NK-92 (cell line): ENCODE measurements around the gene BORCS8.
"Not testable (repeated sequence)": the region's sequence is repeated elsewhere in the genome, so short reads cannot be mapped to it uniquely, and the experiment has no call there.

Experiments used
- DNase-seq: peaks from one replicate; lab custom pipeline; 2025; ENCODE audit not compliant: unreplicated experiment; lab: John Stamatoyannopoulos, UW

The BORCS8 gene

DNA sequence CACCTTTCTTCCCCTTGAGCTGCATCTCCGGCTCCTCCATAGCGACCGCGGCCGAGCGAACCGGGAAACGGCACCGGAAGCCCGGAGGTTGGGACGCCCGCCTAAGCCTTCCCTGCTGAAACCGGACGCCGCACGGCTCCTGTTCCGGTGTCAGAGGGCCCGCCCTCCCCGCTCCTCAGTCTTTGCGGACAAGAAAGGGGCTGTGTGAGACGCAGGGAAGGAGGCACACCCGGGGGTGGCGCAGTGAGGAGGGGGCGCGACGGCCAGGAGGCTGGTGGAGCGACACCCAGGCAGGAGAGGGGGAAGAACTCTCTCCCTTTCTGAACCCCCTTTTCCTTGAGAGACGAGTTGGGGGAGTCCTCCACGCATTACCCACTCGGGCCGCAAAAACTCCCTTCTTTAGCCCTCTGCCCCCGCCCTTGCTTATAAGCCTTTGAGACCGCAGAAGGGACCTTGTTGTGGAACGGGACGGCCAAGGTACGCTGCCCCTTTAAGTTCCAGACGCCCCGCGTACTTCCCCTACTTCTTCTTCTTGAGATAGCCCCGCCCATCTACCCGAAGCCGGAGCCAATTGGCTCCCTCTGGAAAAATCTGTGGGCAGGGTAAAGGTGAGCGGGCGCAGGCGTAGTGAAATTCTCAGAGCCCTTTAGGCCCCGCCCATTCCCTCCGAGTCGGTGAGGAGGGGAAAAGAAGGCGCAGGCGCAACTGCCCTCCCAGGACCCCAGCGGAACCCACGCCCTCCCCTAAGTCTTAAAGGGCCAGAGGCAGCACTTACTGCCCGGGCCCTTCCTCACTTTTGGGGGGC is at the start of gene BORCS8, which contains the start of gene RFXANK:
TSS of gene BORCS8 (minus strand) at position 75 of the 805 bp plus-strand sequence. CDS start at position 40, 35 bp downstream.
TSS of gene RFXANK (plus strand) at position 181 of the 805 bp plus-strand sequence. CDS start 1,689 bp downstream, outside the sequence.
- peak; percentile 94 for DNase-seq

DNA sequence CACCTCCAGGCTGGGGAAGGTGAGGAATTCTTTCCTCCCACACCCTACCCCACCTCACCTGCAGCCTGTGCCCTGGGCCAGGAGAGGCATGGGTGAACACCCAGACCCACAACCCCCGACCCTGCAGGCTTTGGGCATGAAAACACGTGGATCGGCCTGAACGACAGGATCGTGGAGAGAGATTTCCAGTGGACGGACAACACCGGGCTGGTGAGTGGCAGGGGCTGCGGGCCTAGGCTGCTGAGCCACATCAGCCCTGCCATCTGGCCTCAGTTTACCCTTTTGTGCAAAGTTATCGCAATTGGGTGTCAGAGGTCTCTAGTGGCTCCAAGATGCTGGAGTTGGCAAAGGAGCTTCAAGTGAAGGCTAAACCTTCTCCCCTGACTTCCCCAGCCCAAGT is 48.5 kb upstream of the BORCS8 start:
- DNase-seq: no peak

GRCh38 chr19:19239675-19240074 is 47.7 kb upstream of the BORCS8 start:
- DNase-seq: no peak

DNA sequence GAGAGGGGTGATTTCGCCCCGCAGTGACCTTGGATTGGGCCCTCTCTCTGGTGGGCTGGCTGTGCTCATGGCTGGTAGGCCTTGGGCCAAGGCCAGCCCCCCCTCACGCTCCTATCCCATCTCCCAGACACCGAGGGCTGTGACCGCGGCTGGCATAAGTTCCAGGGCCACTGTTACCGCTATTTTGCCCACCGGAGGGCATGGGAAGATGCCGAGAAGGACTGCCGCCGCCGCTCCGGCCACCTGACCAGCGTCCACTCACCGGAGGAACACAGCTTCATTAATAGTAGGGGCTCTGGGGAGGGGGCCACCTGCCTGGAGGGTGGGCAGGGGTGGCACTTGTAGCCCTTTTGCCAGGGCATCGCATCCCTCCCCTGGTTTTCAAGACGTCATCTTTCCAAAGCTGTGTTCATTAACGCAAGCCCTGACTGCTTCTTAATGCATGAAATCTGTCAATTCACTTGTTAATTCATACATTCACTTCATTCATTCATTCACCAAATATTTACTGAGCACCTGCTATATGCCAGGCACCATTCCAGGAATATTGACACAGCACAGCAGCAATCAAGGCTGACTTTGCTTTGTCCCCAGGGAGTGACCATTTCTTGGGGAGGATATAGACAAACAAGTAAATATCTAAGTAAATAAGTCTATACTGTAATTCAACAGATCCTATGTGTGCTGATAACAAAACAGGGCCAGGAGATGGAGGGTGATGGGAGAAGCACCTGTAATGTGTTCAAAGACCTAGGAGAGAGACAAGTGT is 46.4 kb upstream of the BORCS8 start:
- no peak for DNase-seq

DNA sequence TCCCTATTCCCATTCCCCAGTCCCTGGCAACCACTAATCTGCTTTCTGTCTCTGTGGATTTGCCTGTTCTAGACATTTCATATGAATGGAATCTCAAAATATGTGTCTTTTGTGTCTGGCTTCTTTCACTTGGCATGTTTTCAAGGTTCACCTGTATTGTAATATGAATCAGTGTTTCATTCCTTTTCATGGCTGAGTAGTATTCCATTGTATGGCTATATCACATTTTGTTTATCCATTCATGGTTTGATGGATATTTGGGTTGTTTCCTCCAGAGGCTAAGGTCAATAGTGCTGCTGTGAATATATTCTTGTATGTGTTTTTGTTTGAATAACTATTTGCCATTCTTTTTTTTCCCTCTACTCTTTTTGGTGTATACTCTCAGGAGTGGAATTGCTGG is 44.2 kb upstream of the BORCS8 start:
- DNase-seq: no peak

GRCh38 chr19:19234220-19234816 is 42.4 kb upstream of the BORCS8 start:
- DNase-seq: no peak

- no peak for DNase-seq
These were observed 40.3 kb upstream of the BORCS8 start for GRCh38 chr19:19232261-19232721.

GRCh38 chr19:19230999-19231398 is 39.0 kb upstream of the BORCS8 start:
- no peak for DNase-seq

- no peak for DNase-seq
These were observed 37.7 kb upstream of the BORCS8 start for GRCh38 chr19:19229701-19230100.

GRCh38 chr19:19227217-19227616 is 35.3 kb upstream of the BORCS8 start:
- no peak for DNase-seq

DNA sequence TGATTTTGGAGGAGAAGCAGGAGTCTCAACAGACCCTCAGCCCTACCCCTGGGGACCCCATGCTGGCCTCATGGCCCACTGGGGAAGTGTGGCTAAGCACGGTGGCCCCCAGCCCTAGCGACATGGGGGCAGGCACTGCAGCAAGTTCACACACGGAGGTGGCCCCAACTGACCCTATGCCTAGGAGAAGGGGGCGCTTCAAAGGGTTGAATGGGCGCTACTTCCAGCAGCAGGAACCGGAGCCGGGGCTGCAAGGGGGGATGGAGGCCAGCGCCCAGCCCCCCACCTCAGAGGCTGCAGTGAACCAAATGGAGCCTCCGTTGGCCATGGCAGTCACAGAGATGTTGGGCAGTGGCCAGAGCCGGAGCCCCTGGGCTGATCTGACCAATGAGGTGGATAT is 34.7 kb upstream of the BORCS8 start:
- DNase-seq: no peak

DNA sequence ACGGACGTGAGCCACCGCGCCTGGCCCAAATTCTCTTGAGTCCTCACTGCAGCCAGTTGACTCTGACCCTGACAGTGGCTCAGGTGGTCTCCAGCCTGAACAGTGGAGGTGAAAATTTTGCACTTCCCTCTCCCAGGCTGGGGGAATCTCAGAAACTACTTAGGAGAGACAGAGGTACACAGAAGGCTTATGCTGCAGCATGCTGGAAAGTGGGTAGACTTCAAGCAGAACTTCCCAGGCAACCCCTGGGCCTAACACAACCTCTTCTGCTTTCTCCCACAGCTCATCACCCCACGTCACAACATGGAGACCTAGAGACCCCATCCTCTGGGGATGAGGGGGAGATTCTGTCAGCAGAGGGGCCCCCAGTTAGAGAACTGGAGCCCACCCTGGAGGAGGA is 34.3 kb upstream of the BORCS8 start:
- no peak for DNase-seq

- no peak for DNase-seq
These were observed 33.0 kb upstream of the BORCS8 start for GRCh38 chr19:19224852-19225494.

DNA sequence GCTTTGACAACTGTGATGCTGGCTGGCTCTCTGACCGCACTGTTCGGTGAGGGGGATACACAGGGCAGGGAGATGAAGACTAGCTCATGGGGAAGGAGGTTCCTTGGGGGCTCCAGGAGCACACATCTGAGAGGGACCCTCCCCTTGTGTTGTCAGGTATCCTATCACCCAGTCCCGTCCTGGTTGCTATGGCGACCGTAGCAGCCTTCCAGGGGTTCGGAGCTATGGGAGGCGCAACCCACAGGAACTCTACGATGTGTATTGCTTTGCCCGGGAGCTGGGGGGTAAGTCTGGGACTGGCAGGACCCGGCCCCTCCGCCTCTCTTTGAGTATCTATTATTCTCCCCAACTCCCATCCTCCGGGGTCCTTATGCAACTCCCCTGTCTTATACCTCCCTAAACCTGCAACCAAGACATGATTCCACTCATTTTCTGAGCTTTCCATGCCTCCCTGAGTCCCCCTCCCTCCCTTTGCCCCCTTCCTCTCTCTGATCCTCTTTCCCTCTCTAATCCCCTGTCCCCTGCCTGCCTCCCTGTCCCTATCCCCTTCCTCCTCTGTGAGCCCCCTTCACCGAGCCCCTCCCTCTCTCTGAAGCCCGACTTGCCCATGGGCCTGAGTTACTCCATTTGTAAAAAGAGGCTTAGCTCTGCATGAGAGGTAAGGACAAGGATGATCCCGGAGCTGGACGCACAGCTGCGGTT is 32.3 kb upstream of the BORCS8 start:
- DNase-seq: no peak

- no peak for DNase-seq
These were observed 31.7 kb upstream of the BORCS8 start for GRCh38 chr19:19223636-19224035.

DNA sequence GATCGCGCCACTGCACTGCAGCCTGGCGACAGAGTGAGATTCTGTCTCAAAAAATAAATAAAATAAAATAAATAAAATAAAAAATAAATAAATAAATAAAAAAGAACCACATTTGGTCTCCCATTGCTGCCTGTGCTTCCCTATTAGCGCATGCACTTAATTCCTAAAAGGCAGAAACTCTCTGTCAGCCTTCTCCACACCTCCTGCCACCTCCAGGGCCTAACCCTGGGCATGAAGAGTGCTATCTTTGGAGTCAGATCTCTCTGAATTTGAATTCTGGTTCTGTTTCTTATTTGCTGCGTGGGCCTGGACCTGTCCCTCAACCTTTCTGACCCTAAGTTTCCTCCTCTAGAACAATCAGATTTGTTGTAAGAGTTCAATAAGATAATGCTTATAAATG is 31.1 kb upstream of the BORCS8 start:
- no peak for DNase-seq

GRCh38 chr19:19221000-19221399 is 29.0 kb upstream of the BORCS8 start:
- DNase-seq: not testable (repeated sequence)

DNA sequence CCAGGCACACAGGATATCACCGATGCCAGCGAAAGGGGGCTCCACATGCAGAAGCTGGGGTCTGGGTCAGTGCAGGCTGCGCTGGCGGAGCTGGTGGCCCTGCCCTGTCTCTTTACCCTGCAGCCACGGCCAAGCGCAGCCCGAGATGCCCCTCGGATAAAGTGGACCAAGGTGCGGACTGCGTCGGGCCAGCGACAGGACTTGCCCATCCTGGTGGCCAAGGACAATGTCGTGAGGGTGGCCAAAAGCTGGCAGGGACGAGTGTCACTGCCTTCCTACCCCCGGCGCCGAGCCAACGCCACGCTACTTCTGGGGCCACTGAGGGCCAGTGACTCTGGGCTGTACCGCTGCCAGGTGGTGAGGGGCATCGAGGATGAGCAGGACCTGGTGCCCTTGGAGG is 27.0 kb upstream of the BORCS8 start:
- DNase-seq: no peak

- DNase-seq: no peak
These were observed 25.1 kb upstream of the BORCS8 start for GRCh38 chr19:19217099-19217498.

DNA sequence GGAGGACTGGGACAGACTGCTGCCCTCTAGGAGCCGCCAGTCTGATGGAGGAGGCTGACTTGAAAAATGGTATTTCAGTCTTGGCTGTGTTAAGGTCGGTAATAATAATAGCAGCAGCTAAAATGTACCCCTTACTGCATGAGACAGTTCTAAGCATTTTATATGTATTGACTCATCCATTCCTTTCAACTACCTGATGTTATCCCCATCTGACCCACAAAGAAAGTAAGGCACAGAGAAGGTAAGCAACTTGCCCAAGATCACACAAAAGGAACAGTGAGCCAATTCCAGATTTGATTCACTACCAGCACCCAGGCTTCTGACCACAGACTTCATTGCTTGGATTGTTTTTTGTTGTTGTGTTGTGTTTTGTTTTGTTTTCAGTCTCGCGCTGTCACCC is 23.8 kb upstream of the BORCS8 start:
- DNase-seq: no peak

DNA sequence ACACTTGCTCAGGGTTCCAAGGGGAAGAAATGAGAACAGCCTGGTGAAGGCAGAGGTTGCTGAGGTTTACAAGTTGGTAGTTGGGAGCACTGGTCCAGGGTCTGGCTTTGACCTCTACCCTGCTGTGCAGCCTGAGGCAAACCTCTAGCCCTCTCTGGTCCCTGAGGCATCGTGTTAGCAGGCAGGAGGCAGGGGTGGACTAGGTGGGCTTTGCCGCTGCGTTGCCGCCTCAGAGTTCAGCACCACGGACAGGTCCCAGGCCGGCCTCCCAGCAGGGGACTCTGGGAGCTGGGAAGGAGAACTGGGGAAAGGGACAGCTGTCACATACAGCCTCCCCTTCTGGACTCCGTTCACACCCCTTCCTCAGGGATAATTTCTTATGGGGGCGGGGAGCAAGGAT is 22.9 kb upstream of the BORCS8 start:
- DNase-seq: no peak
